ENCODE measurements around the gene COG6. TPM values are rescaled to one million over a fixed set of nuclear protein-coding genes. Genes with fewer than 3 reads are reported as not detected.

COG6 gene
- total RNA-seq, 2 experiments from 2014 or later, result 21.2 to 28.3 TPM

GRCh38 chr13:39641645-39642044 lies 13.8 kb upstream of the COG6 start:
- intact Hi-C loops (cut with micrococcal nuclease), result no loop called here
- DNase-seq, result no peak

GRCh38 chr13:39646122-39646521 lies 9.3 kb upstream of the COG6 start:
- intact Hi-C loops (cut with micrococcal nuclease), result no loop called here
- CTCF ChIA-PET, result no interaction called here
- Mint-ChIP-seq H3K4me1 (ENCODE audit: low read depth) (no peaks in the 10 kb centered on the region), H3K36me3 (ENCODE audit: low read depth) (no peaks in the 10 kb centered on the region), H3K27ac (no peak overlapping the region), H3K9me3 (no peaks in the 10 kb centered on the region), H3K27me3 (ENCODE audit: low read depth) (peaks cover under 1% of the 10 kb centered on the region), H3K4me3 (no peak overlapping the region)
- no peak for DNase-seq

More at GRCh38 chr13:39641645-39642044, 13.8 kb upstream of the COG6 start:
- peaks cover 14% of the 10 kb centered on the region for H3K27me3 Mint-ChIP-seq (ENCODE audit: low read depth)
- CTCF ChIA-PET, result interaction anchor here (1.0 kb wide), 1 partner anchor 25 kb away, joined by 3 read pairs; no protein-coding TSS in a partner anchor
- no peaks in the 10 kb centered on the region for H3K36me3 Mint-ChIP-seq (ENCODE audit: low read depth)
- peaks cover 4% of the 10 kb centered on the region for H3K9me3 Mint-ChIP-seq
- no peak overlapping the region for H3K27ac Mint-ChIP-seq
- H3K4me3 Mint-ChIP-seq, result no peak overlapping the region
- no peaks in the 10 kb centered on the region for H3K4me1 Mint-ChIP-seq (ENCODE audit: low read depth)

GRCh38 chr13:39655041-39655568 lies 357 bp upstream of the COG6 start:
- intact Hi-C loops (cut with micrococcal nuclease), result loop anchor here (1.0 to 5.0 kb wide), 4 partner anchors 52 to 1308 kb away; partner anchors contain the start of genes LHFPL6, NHLRC3, PROSER1 and UFM1
- Mint-ChIP-seq H3K9me3 (no peaks in the 10 kb centered on the region), H3K4me1 (ENCODE audit: low read depth) (peaks cover 27% of the 10 kb centered on the region), H3K27ac (peak overlapping the region; percentile 74), H3K36me3 (ENCODE audit: low read depth) (peaks cover 1% of the 10 kb centered on the region), H3K27me3 (ENCODE audit: low read depth) (peaks cover 2% of the 10 kb centered on the region), H3K4me3 (peak overlapping the region; percentile 92)
- DNase-seq, result no peak
- CTCF ChIA-PET, result interaction anchor here (1.0 kb wide), 1 partner anchor 39 kb away, joined by 3 read pairs; no protein-coding TSS in a partner anchor

- Mint-ChIP-seq H3K36me3 (ENCODE audit: low read depth) (peaks cover 2% of the 10 kb centered on the region), H3K9me3 (no peaks in the 10 kb centered on the region), H3K27ac (no peak overlapping the region), H3K4me3 (peak overlapping the region; percentile 92), H3K27me3 (ENCODE audit: low read depth) (no peaks in the 10 kb centered on the region), H3K4me1 (ENCODE audit: low read depth) (peaks cover 27% of the 10 kb centered on the region)
- DNase-seq, result no peak
- CTCF ChIA-PET, result interaction anchor here (1.3 kb wide), 1 partner anchor 11 kb away, joined by 3 read pairs; no protein-coding TSS in a partner anchor
- intact Hi-C loops (cut with micrococcal nuclease), result loop anchor here (5.0 kb wide), 2 partner anchors 604 to 1309 kb away; partner anchors contain the start of gene UFM1
Measured at GRCh38 chr13:39656325-39656677, 839 bp downstream of the COG6 start.

- no peaks in the 10 kb centered on the region for H3K27me3 Mint-ChIP-seq (ENCODE audit: low read depth)
Measured at GRCh38 chr13:39663508-39663907, 8.0 kb downstream of the COG6 start.

GRCh38 chr13:39663958-39664357 lies 8.5 kb downstream of the COG6 start:
- Mint-ChIP-seq H3K27me3 (ENCODE audit: low read depth) (no peaks in the 10 kb centered on the region), H3K4me1 (ENCODE audit: low read depth) (peaks cover 3% of the 10 kb centered on the region), H3K36me3 (ENCODE audit: low read depth) (peaks cover 8% of the 10 kb centered on the region), H3K27ac (no peak overlapping the region), H3K9me3 (no peaks in the 10 kb centered on the region), H3K4me3 (no peak overlapping the region)
- CTCF ChIA-PET, result interaction anchor here (0.6 to 0.7 kb wide), 2 partner anchors 45 to 520 kb away, joined by 3 to 4 read pairs; no protein-coding TSS in a partner anchor
- intact Hi-C loops (cut with micrococcal nuclease), result no loop called here
- no peak for DNase-seq

More at GRCh38 chr13:39663508-39663907, 8.0 kb downstream of the COG6 start:
- CTCF ChIA-PET, result interaction anchor here (0.6 to 0.7 kb wide), 2 partner anchors 45 to 520 kb away, joined by 3 to 4 read pairs; no protein-coding TSS in a partner anchor
- Mint-ChIP-seq H3K27ac (no peak overlapping the region), H3K36me3 (ENCODE audit: low read depth) (peaks cover 8% of the 10 kb centered on the region), H3K9me3 (no peaks in the 10 kb centered on the region), H3K4me1 (ENCODE audit: low read depth) (peaks cover 6% of the 10 kb centered on the region), H3K4me3 (no peak overlapping the region)
- intact Hi-C loops (cut with micrococcal nuclease), result no loop called here
- DNase-seq, result no peak

- intact Hi-C loops (cut with micrococcal nuclease), result no loop called here
- Mint-ChIP-seq H3K27me3 (ENCODE audit: low read depth) (no peaks in the 10 kb centered on the region), H3K27ac (no peak overlapping the region), H3K36me3 (ENCODE audit: low read depth) (peaks cover 6% of the 10 kb centered on the region), H3K4me1 (ENCODE audit: low read depth) (no peaks in the 10 kb centered on the region), H3K4me3 (no peak overlapping the region), H3K9me3 (no peaks in the 10 kb centered on the region)
- CTCF ChIA-PET, result interaction anchor here (1.2 kb wide), 1 partner anchor 19 kb away, joined by 3 read pairs; no protein-coding TSS in a partner anchor
- DNase-seq, result no peak
Measured at GRCh38 chr13:39665763-39666162, 10.3 kb downstream of the COG6 start.

GRCh38 chr13:39670445-39670844 lies 15.0 kb downstream of the COG6 start:
- Mint-ChIP-seq H3K9me3 (no peaks in the 10 kb centered on the region), H3K27ac (no peak overlapping the region), H3K36me3 (ENCODE audit: low read depth) (peaks cover 10% of the 10 kb centered on the region), H3K27me3 (ENCODE audit: low read depth) (no peaks in the 10 kb centered on the region), H3K4me3 (no peak overlapping the region), H3K4me1 (ENCODE audit: low read depth) (peaks cover 5% of the 10 kb centered on the region)
- intact Hi-C loops (cut with micrococcal nuclease), result no loop called here
- no peak for DNase-seq
- CTCF ChIA-PET, result interaction anchor here (0.9 to 1.5 kb wide), 2 partner anchors 54 to 1013 kb away, joined by 3 to 4 read pairs; no protein-coding TSS in a partner anchor

- Mint-ChIP-seq H3K4me3 (no peak overlapping the region), H3K27me3 (ENCODE audit: low read depth) (no peaks in the 10 kb centered on the region), H3K36me3 (ENCODE audit: low read depth) (peaks cover 7% of the 10 kb centered on the region), H3K9me3 (no peaks in the 10 kb centered on the region), H3K27ac (no peak overlapping the region), H3K4me1 (ENCODE audit: low read depth) (peaks cover 5% of the 10 kb centered on the region)
- intact Hi-C loops (cut with micrococcal nuclease), result no loop called here
- CTCF ChIA-PET, result interaction anchor here (0.6 kb wide), 1 partner anchor 1099 kb away, joined by 3 read pairs; no protein-coding TSS in a partner anchor
- DNase-seq, result no peak
Measured at GRCh38 chr13:39672378-39673132, 17.1 kb downstream of the COG6 start.

GRCh38 chr13:39675904-39676303 lies 20.4 kb downstream of the COG6 start:
- Mint-ChIP-seq H3K4me3 (no peak overlapping the region), H3K9me3 (no peaks in the 10 kb centered on the region), H3K27ac (no peak overlapping the region), H3K27me3 (ENCODE audit: low read depth) (no peaks in the 10 kb centered on the region), H3K4me1 (ENCODE audit: low read depth) (peaks cover 4% of the 10 kb centered on the region), H3K36me3 (ENCODE audit: low read depth) (peaks cover 11% of the 10 kb centered on the region)
- CTCF ChIA-PET, result interaction anchor here (0.8 to 1.3 kb wide), 3 partner anchors 60 to 532 kb away, joined by 4 read pairs; no protein-coding TSS in a partner anchor
- intact Hi-C loops (cut with micrococcal nuclease), result loop anchor here (1.0 to 5.0 kb wide), 4 partner anchors 59 to 625 kb away; no protein-coding TSS in a partner anchor
- DNase-seq, result no peak

GRCh38 chr13:39676315-39676876 lies 20.9 kb downstream of the COG6 start:
- Mint-ChIP-seq H3K4me3 (no peak overlapping the region), H3K4me1 (ENCODE audit: low read depth) (peaks cover 4% of the 10 kb centered on the region), H3K9me3 (no peaks in the 10 kb centered on the region), H3K36me3 (ENCODE audit: low read depth) (peaks cover 12% of the 10 kb centered on the region), H3K27ac (no peak overlapping the region), H3K27me3 (ENCODE audit: low read depth) (no peaks in the 10 kb centered on the region)
- DNase-seq, result peak; percentile 23
- intact Hi-C loops (cut with micrococcal nuclease), result loop anchor here (1.0 to 5.0 kb wide), 4 partner anchors 60 to 625 kb away; no protein-coding TSS in a partner anchor
- CTCF ChIA-PET, result interaction anchor here (1.1 kb wide), 1 partner anchor 64 kb away, joined by 4 read pairs; no protein-coding TSS in a partner anchor

- H3K36me3 Mint-ChIP-seq (ENCODE audit: low read depth), result peaks cover 8% of the 10 kb centered on the region
- CTCF ChIA-PET, result interaction anchor here (0.7 to 2.2 kb wide), 7 partner anchors 95 to 1095 kb away, joined by 3 to 13 read pairs (median 5); no protein-coding TSS in a partner anchor
- no peaks in the 10 kb centered on the region for H3K27me3 Mint-ChIP-seq (ENCODE audit: low read depth)
- no peaks in the 10 kb centered on the region for H3K9me3 Mint-ChIP-seq
- H3K4me3 Mint-ChIP-seq, result no peak overlapping the region
- intact Hi-C loops (cut with micrococcal nuclease), result loop anchor here (5.0 to 10.0 kb wide), 2 partner anchors 342 to 385 kb away; no protein-coding TSS in a partner anchor
- H3K4me1 Mint-ChIP-seq (ENCODE audit: low read depth), result peaks cover 7% of the 10 kb centered on the region
- no peak for DNase-seq
- no peak overlapping the region for H3K27ac Mint-ChIP-seq
Measured at GRCh38 chr13:39682310-39682709, 26.8 kb downstream of the COG6 start.

Data from activated naive CD4-positive, alpha-beta T cell treated with anti-CD3 and anti-CD28 coated beads for 36 hours (primary cell).